GM19372 (cell line): ENCODE data around the gene TBC1D22A.
"Not testable (repeated sequence)": the region's sequence is repeated elsewhere in the genome, so short reads cannot be mapped to it uniquely, and the experiment has no call there.

ENCODE experiments used
- ATAC-seq: cut with Tn5 transposase; IDR thresholded peaks from one replicate; pipeline ENCODE4 v1.9.1; 2021; ENCODE audit warnings: mild to moderate bottlenecking, low read depth, moderate library complexity; ENCODE audit not compliant: unreplicated experiment

The TBC1D22A gene

DNA sequence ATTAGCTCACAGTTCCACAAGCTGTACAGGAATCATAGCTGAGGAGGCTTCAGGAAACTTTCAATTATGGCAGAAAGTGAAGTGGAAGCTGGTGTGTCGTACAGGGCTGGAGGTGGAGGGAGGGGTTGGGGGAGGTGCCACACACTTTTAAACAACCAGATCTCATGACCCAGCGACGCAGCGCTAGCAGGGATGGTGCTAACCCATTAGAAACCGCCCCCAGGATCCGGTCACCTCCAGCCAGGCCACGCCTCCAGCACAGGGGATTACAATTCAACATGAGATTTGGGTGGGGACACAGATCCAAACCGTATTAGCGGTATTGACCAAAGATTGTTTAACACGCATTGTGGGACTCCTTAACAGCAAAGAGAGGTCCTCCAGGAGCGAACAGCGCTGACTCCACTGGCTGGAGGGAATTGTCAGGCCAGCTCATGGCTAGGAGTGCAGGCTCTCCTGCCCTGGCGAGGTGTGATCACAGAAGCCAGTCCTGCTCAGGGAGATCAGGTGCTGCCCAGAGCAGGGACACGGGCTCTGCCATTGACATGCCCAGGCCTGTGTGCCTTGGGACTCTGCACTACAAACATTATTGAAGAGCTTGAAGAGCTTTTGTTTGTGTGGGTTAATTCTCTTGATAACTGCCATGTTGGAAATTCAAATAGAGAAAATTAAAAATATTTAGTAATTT lies 215.3 kb downstream of the TBC1D22A start:
- ATAC-seq = no peak

DNA sequence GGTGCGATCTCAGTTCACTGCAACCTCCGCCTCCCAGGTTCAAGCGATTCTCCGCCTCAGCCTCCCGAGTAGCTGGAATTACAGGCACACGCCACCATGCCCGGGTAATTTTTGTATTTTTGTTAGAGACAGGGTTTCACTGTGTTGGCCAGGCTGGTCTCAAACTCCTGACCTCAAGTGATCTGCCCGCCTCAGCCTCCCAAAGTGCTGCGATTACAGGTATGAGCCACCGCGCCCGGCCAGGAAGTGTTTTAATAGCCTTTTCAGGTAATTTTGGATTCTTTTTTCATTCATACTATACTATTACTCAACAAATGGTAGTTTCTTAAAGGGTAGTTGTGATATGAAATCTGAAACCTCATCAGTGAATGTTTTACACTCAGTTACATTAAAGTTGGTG lies 216.2 kb downstream of the TBC1D22A start:
- ATAC-seq = not testable (repeated sequence)

DNA sequence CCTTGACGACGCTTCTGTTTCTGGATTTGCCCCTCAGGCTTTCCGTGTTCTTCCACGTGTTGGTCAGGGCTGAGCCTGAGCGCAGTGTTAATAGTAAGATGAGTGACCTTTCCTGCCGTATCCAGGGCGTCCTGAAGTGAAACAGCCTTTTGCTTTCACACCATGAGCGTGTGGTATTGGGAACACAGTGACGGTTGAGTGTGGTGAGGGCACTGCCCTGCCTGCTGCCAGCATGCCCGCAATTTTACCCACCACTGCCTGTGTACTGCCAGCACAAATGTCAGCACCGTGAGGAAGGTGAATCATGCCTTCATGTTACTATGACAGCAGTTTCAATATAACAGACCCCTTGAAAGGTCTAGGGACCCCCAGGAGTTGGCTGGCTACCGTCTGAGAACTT lies 217.1 kb downstream of the TBC1D22A start:
- no peak for ATAC-seq

DNA sequence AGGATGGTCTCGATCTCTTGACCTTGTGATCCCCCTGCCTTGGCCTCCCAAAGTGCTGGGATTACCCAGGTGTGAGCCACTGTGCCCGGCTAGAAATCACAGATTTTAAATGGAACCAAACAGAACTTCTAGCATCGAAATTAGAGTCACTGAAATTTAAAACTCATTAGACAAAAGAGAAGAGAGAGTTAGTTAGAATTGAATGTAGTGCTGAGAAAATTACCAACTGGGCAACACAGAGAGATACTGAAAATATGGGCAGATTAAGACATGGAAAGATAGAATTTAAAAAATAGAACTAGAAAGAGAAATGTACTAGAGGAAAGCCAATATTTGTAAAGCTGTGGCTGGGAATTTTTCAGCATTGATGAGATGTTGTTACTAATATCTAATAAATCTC lies 217.9 kb downstream of the TBC1D22A start:
- ATAC-seq = no peak

DNA sequence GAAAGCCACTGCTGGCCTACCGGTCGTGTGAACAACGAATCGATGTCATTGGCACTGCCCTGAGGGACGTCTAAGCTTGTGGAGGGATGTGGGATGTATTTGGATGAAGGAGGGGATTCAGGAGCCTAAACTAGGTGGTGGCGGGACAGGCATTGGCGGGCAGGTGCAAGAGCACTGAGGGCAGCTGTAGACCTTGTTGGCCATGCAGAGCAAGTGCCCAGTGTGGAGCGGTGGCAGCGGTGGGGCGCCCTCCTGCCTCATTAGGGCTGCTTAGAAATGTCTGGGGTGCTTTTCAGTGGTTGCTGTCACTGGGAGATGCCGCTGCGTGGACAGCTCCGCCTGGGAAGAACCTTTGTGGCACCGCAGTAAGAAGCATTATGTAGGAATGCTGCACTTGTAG lies 220.2 kb downstream of the TBC1D22A start:
- ATAC-seq = no peak

DNA sequence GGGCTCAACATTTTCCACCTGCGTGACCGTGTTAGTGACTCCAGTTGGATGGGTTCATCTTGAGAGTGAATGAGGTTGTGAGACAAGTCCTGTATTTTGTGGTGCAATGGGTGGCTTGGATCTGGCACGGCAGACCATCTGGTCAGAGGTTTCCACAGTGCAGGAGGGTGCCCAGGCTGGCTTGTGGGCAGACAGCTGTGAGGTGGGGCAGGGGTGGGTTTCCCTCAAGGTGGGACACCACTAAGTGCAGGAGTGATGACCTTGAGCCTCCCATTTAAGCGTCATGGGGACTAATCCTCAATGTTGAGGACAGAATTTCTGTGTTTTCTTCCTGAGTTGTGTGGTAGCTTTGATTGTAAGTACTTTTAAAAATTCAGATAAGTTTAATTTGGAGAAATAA lies 220.6 kb downstream of the TBC1D22A start:
- no peak for ATAC-seq

DNA sequence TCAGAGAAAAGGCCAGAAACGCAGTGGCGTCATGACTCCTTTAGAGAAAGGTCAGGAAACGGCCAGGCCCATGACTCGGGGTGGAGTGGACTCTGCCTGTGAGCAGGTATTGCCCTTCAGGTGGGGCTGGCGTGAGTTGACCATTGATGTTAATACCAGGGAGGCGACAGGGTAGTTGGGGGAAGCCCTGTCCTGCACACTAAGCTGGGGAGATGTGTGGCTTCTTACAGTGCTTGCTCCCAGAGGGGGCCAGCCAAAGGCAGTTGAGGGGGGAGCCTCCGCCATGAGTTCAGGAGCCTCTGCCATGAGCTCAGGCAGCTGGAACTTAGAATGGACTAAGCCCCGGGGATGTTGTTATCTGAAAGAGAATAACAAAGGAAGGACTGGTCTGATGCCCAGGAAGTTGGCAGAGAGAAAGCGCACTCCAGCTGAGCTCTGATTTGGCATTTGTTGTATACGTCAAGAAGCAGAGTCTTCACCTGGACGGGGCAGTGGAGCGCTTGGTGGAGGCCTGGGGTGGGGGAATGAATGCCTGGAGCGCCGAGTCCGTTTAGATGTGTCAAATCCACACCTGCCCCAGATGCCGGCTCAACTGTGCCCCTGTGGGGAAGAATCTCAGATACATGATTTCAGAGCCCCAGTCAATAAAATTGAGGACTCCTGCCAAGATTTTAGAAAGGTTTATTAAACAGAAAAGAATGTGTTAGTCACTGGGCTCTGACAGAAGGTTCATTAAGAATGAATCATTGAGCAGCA lies 222.5 kb downstream of the TBC1D22A start:
- no peak for ATAC-seq

DNA sequence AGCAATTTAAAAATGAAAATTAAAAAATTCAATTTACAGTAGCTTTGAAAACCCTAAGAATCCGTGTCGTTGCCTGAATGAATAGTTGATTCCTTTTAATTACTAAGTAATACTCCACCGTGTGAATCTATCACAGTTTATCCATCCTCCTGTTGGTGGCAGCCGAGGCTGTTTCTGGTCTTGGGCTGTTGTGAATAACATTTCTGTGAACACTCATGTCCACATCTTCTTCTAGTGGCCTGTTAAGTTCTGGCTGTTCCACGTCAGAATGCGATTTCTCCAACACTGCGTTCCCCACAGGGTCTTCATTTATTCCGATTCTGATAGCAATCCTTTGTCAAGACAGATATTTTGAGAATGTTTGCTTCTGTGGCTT lies 223.0 kb downstream of the TBC1D22A start:
- ATAC-seq = no peak

DNA sequence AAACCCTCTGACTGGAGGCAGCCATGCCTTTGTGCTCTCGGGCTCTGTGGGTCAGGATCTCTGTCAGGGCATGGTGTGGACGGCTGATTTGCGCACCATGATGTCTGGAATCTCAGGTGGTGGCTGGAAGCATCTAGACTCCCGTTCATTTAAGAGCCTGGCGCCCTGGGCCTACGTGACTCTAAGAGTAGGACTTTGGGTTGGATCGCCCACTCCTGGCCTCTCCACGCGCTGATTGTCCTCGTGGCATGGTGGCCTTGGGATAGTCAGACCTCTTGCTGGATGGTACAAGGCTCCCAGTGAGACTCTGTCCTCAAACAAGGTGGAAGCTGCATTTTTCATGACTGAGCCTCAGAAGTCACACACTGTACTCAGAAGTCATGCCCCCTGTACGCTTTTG lies 224.3 kb downstream of the TBC1D22A start:
- no peak for ATAC-seq

DNA sequence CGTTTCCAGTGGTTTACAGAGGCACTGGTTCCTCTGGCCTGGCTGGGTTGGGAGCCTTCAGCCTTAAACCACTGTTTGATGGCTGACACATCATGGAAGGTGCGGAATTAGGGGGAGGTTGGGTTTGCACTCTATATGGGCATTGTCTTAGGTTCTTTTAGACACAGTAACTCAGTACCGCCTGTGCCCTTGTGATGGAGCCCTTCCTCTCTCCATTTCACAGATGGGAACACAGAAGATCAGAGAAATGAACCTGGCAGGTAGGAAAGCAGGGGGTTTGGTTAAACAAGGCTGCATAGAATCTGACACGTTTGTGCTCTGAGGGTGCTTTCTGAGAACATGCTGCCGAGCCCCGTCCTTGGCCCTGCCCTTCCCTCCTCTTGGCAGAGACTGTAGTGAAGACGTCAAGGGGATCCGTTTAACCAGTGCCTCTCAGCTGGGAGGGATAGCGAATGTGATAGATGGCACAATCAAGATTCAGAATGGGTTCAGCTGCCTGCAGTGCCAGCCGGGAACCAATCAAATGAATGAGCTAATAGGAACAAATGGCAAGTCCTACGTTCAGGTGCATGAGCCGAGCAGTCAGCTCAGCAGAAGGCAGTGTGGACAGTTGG lies 228.6 kb downstream of the TBC1D22A start:
- no peak for ATAC-seq

DNA sequence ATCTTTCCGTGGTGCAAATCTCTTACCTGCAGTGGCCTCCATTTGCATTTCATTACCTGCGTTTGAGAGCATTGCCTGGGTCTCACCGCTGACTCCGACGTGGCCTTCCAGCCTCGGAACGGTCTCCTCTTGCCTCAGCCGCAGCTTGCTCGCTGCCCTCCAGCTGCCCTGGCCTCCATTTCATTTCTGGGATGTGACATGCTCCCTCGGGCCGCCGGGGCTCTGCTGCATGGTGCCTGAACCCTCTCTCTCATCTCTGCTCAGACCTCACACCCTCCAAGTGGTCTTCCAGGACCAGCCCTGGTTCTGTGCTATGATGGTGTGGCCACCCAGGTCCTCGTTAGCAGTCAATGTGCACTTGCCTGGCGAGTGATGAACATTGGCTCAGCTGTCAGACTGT lies 229.2 kb downstream of the TBC1D22A start:
- no peak for ATAC-seq

DNA sequence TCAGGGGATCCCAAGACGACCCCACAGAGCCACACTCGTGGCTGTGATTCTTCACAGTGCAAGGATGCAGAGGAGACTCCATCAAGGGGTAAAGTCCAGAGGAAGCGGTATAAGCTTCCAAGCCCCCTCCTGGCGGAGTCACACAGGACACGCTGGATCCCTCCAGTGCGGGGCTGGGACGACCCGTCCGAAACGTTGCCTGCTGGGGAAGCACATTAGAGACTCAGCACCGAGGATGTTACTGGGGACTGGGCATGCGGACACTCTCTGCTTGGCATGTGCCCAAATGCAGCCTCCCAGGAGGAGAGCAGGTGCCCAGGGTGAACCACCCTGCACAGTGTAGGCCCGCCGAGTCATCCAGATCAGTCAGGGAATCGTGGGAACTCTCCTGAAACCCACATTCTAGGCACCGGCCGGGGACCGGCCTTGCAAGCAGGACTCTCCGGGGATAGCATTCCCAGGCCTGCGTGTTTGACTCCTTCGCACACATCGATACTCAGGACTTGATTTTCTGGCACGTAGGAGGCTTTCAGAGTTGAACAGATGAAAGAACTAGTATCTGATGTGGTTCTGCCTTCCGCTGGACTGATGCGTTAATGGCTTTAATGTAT lies 229.8 kb downstream of the TBC1D22A start:
- no peak for ATAC-seq

DNA sequence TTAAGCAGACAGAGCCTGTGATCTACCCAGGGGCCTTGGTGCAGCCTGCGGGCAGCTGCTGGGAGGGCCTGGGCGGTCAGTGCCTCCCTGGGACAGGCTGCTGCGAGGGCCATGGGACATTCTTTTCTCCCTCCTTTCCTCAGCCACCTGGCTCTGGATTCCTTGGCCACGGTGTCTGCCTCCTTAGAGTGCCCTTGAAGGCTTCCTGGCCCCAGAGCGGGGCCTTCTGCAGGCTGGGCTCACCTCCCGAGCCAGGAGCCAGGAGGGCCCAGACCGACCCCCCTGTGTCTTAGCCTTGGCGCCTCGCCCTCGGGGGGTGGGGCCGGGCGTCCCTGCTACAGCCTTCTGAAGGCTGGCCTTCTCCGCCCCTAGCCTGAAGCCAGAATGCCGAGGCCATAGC lies 231.2 kb downstream of the TBC1D22A start:
- ATAC-seq = no peak

DNA sequence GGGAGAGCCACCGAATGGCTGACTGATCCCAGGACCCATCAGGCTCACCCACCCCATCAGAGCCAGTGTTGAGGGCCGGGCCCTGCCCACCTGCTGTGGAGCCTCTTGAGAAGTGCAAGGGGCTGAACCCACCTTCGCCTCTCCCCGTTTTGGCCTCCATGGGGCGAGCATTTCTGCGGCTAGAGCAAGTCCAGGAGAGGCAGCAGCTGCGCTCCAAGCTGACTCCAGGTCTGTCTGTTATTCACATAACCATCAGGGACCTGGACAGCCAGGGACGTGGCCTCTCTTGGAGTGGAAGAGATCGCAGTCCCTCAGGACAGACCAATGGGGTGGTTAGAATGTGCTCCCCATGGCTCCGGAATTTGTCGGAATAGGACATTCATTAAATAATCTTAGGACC lies 231.8 kb downstream of the TBC1D22A start:
- ATAC-seq = no peak

DNA sequence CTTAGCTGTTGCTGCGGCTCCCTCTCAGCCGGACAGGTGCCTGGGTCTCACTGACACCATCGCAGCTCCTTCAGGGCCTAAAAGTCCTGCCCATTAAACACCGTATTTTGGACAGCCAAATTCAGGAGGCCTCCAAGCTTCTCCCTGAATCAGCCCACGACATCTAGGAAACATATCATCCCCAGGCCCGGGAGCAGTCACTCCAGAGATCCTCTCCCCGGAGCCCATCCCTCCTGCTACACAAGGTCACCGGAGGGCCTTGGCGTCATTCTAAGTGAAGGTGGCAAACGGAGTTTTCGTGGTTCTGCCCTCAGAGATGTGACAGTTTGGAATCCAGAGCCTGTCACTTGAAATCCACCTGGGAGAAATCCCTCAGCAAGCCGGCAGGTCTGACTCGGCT lies 232.5 kb downstream of the TBC1D22A start:
- no peak for ATAC-seq

DNA sequence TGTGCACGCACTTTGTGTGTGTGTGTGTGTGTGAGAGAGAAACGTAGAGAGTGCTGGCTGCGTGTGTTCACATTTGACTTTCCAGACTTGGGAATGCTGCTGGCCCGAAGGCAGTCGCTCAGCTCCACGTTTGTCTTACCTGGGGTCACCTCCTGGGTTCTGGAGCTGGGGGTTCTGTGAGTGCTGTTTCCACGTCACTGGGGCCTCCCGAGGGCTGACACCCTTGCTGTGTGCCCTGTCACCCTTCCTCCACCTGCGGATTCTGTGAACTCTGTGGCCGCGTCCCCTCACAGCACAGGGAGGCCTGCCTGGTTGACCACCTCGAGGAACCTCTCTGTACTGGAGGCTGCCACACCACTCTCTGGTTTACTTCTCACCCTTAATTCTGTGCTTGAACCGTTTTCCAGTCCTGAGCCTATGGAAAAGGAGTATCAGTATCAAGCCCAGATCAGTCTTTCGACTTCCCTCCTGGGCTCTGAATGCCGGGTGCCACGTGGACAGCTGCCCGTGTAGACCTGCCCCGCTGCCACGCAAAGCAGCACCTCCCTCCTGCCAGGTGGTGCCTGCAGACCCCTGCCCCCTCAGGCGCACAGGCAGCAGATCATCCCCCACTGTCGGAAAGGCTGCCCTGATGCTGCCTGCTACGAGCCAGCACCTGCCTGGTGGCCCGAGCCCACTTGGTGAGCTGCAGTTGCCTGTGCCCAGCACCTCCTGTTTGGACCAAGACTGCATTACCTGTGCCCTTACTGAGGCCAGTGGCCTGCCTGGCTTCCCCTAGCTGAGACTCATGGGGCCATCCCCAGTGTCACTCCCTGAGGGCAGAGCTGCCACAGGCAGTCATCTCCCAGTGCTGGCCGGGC lies 233.3 kb downstream of the TBC1D22A start:
- no peak for ATAC-seq

DNA sequence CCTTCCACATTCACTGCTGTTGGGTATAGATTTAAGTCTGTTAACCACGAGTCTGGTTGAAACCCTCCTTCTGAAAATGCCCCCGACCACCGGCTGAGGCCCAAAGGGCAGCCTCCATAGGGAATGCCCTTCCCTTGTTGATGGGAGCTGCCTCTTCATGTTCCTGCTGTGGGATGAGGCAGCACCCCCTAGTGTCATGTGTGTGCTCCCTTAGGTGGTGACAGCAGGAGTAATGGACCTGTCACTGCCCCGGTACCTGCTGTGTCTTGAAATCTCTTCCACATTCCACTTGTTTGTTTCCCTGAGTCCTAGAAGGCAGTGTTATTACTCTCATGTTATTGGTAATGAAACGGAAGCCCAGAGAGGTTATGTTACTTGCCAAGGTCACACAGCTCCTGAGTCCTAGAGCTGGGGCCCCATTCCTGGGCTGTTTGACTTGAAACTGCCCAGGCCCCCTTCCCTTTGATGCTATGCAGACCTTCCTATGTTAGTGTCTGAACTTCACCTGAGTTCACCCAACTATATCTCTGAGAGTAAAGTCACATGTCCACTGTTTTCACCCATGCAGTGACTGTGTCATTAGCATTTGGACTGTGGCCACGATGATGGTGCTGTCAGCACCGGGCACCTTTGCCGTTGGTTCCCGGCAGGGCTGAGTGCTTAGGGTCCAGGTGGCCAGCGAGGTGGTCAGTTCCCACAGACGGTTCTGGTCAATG lies 234.3 kb downstream of the TBC1D22A start:
- no peak for ATAC-seq

DNA sequence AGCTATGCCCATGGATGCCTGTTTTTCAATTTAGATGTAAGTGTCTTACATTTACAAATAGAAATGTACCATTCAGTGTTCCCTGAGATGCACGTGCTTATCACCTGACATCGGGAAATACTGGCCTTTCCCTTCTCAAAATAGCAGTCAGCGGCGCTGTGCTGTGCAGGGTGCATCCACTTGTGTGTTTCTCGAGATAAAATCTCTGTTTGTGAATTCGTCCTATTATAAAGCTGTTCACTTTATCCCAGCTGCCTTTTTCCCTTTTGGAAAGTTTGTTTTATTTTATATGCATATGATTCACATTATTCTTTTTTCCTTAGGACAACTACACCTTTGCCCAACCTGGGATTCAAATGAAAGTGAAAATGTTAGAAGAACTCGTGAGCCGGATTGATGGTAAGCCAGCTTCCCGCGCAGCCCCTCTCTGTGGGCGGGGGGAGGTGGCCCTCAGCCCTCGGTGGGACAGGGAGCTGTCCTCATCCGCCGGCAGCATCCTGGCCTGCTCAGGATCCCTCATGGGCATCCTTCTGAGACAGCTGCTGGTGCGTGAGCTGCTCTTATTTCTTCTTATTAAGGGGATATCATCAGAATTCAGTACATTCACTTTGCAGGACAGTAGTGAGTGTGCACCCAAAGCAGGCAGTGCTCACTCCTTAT lies 235.0 kb downstream of the TBC1D22A start:
- no peak for ATAC-seq

DNA sequence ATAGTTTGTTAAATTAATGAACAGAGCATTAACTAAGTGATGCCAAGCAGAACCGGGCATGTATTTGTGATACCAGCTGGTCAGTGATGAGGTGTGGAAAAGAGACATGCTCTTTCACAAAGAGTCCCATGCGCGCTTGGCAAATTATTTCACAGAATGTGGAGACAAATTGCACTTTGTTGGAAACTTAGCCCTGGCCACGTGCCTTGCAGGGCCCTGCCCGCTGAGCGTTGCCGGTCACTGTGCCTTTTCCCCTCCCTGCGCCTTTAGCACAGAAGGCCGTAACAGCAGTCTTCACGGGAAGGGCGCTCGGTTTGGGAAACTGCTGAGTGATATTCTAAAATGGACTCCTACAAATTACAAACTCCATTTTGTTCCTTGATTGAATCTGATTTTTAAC lies 235.9 kb downstream of the TBC1D22A start:
- ATAC-seq = no peak
